Stimulated activated CD8-positive, alpha-beta memory T cell treated with anti-CD3 and anti-CD28 coated beads, Interleukin-2, amount 100 ng/mL, for 48 hours (primary cell): ENCODE measurements around the gene SPATA24.
A peak's percentile ranks its signal among the peaks of the same experiment; 100 is the strongest.
"Not testable (repeated sequence)": the region's sequence is repeated elsewhere in the genome, so short reads cannot be mapped to it uniquely, and the experiment has no call there.

Source experiments
- DNase-seq, 2 donors: peaks; one replicate each; pipeline ENCODE4 v3.0.0-alpha.2; 2020; ENCODE audit warnings: low read depth in 2 of 2

Gene SPATA24

DNA sequence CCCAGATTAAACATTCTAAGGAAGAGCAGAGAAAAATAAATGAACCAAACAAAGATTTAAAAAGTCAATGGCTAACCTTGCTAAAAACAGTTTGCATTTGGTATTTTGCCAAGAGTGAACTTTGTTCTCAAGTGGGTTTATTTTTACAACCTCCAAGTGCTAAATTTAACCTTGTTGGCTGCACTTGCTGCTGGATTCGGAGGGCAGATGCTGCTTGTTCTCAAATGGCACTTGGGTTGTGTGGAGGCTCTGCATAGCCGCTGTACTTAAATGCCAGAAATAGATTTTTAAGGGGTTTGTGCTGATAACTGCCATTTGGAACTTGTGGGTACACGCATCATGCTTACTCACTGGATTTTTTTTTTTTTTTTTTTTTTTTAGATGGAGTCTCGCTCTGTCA is 13.3 kb upstream of the SPATA24 start:
- DNase-seq = no peak

DNA sequence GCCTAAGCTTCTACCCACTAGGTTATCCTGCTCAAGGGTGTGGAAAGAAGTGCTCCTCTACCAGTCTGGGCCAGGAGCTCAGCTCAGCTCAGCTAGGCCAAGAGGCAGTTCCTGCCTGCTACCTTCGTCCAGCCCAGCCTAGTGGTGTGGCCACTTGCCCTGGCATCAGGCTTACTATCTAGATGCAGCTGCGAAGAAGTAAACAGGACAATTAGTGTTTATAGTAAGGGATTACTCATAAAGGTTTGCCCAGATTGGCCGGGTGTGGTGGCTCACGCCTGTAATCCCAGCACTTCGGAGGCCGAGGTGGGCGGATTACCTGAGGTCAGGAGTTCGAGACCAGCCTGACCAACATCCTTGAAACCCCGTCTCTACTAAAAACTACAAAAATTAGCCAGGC is 12.8 kb upstream of the SPATA24 start:
- no peak for DNase-seq

GRCh38 chr5:139415869-139416268 is 12.0 kb upstream of the SPATA24 start:
- DNase-seq = no peak

- peak in 1 of 2 donors; percentile 38 for DNase-seq
These were observed 11.5 kb upstream of the SPATA24 start for GRCh38 chr5:139415221-139415861.

DNA sequence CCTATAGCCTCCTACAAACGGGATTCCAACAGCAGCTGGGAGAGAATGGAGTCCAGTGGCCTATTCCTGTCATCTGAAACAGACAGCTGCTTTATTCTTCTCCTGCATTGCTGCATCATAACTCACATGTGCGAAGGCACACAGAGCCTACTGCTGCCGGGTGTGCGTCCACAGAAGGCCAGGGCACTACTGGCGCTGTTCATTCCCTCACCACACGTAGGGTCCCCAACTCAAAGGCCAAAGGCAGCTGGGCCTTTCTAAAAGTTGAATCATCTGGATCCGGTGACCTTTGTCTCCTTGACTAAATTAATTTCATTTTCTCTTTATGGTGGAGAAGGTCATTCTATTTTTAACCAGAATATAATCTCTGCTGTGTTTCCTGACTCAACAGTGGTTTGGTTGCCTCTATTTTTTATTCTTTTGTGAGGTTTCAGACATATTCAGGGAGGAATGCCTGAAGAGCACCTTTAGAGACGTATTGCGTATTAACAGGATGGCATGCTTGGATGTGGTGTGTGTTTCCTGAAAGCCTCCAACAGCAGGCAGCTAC is 10.8 kb upstream of the SPATA24 start:
- no peak for DNase-seq

- DNase-seq = no peak
These were observed 10.1 kb upstream of the SPATA24 start for GRCh38 chr5:139413963-139414362.

DNA sequence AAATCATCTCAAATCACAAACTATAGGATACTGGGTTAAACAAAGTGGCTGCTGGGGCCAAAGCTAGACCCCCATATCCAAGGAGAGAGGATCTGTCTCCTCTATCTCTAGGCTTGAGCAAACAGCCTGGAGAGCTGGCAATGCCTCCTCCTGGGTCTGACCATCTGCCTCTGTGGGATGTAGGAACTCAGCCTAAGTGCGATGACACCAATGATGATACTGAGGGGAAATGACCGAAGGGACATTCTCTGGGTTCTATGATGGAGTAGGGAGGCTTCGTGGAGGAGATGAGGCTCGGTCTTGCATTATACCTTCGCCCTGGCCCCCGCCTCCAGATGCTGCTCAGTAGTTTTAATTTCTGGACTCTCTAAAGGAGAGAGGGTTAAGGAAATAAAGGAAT is 9.3 kb upstream of the SPATA24 start:
- no peak for DNase-seq

- DNase-seq = no peak
These were observed 7.3 kb upstream of the SPATA24 start for GRCh38 chr5:139410993-139411828.

DNA sequence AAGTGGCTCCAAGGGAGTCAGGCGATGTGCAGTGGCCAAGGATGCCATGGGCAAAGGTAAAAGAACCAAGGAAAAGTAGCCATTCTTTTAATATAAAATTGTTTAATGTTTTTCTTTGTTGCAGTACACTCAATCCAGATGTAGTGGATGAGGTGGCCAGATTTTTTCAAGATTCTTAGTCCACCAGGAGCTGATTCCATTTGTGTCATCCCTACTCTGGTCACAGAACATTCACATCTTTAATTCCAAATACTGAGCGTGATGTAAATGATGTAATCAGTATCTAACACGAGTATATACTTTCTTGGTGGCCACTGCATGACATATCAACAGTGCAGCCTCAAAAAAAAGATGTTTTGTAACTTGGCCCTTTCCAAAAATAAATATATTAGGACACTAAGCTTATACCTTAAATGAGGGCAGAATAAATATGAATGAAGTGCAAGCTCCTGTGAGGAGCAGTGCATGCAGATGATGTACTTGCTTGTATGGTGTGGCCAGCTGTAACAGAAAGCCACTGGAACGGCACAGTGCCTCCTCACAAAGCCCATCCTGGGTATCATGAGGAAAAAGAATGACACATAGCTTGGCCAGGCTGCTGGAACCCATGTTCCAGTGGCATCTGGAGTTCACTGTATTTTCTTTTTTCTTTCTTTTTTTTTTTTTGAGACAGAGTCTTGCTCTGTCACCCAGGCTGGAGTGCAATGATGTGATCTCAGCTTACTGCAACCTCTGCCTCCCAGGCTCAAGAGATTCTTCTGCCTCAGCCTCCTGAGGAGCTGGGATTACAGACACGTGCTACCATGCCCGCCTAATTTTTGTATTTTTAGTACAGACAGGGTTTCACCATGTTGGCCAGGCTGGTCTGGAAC is 6.5 kb upstream of the SPATA24 start:
- no peak for DNase-seq

GRCh38 chr5:139409116-139409515 is 5.2 kb upstream of the SPATA24 start:
- DNase-seq = not testable (repeated sequence)

- DNase-seq = no peak
These were observed 4.3 kb upstream of the SPATA24 start for GRCh38 chr5:139408191-139408590.

DNA sequence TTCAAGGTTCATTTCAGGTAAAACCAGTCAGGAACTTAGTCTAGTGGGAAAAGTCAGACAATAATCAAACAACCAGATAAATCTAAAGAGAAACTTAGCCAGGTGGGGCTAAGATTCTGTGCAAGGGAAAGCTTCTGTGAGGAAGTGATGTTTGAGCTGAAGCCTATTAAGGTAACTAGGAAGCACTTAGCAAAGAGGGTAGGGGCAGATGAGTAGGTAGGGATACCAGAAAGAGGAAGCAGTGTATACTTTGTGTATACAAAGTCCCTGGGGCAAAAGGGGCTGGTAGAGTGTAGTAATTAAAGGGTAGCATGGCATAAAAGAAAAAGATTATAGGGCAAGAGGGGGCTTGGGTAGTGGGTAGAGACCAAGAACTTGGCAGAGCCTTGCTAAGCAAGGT is 3.6 kb upstream of the SPATA24 start:
- DNase-seq = no peak

- DNase-seq = no peak
These were observed 3.1 kb upstream of the SPATA24 start for GRCh38 chr5:139406963-139407362.

- no peak for DNase-seq
These were observed 573 bp upstream of the SPATA24 start for GRCh38 chr5:139404484-139404840.

DNA sequence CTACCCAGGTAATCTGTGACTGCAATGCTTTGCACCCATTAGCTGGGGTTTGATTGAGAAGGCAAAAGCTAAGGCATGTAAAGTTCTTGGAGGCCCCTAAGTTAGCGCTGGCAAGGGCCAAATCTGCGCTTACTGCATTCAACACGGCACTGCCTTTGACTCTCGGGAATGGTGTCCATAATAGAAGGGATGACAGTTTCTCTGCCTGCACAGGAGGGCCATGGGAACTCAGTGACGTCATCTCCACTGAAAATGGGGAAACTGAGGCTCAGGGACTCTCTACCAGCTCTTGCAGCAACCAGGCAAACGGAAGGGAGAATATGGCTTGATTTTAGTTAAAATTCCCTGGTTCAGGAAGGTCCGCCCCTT is 487 bp downstream of the SPATA24 start:
- no peak for DNase-seq

DNA sequence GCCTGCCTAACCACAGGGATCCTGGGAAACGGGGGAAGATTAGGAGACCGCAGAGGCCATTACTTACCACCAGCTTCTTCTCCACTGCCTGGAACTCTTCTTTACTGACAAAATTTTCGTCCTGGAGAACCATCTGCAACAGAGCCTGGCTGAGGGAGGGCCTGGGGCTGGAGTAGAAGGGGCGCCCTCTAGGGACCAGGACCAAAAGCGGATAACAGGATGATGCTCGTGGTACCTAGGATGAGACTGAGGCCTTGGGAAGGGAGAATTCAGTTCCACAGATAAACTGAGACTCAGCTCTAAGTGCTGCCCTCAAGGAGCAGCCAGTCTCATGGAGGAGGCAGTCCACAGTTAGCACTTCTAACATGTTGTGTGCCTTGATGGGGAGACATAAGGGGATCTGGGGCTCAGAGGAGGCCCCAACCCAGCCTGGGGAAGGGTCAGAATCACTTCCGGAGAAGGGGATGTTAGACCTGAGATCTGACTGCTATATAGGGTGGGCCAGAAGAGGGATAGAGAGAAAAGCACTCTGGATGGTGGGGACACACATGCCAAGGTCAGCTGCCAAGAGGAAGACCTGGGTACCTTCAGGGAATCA is 1.2 kb downstream of the SPATA24 start:
- DNase-seq = no peak

GRCh38 chr5:139401546-139401945 is 2.3 kb downstream of the SPATA24 start:
- DNase-seq = no peak

GRCh38 chr5:139399501-139400121 is 4.3 kb downstream of the SPATA24 start:
- DNase-seq = no peak

DNA sequence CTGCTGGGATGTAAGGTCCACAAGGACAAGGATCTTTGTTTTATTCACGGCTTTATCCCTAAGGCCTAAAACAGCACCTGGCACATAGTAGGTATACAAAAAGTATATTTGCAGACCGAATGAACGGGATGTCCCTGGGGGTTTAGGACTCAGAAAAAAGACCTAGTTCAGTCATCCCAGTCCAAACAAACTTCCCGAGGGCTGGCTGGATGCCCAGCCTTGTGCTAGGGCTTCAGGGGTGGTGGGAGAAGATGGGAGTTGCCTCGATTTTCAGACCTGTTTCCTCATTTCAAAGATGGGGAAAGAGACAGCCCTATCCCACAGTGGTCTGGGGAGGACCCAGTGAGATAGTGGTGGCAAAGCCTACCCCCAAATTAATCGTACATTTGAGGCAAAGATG is 6.0 kb downstream of the SPATA24 start:
- DNase-seq = no peak

GRCh38 chr5:139396691-139397090 is 7.2 kb downstream of the SPATA24 start:
- DNase-seq = no peak

GRCh38 chr5:139395844-139396640 is 7.8 kb downstream of the SPATA24 start:
- no peak for DNase-seq
